Measurements from ENCODE around the gene C2orf92. TPM values are rescaled to one million over a fixed set of nuclear protein-coding genes. Genes with fewer than 3 reads are reported as not detected.
A peak's percentile ranks its signal among the peaks of the same experiment; 100 is the strongest.

Gene C2orf92
- total RNA-seq, 2 experiments from 2014 or later = 7.3 to 8.4 TPM

DNA sequence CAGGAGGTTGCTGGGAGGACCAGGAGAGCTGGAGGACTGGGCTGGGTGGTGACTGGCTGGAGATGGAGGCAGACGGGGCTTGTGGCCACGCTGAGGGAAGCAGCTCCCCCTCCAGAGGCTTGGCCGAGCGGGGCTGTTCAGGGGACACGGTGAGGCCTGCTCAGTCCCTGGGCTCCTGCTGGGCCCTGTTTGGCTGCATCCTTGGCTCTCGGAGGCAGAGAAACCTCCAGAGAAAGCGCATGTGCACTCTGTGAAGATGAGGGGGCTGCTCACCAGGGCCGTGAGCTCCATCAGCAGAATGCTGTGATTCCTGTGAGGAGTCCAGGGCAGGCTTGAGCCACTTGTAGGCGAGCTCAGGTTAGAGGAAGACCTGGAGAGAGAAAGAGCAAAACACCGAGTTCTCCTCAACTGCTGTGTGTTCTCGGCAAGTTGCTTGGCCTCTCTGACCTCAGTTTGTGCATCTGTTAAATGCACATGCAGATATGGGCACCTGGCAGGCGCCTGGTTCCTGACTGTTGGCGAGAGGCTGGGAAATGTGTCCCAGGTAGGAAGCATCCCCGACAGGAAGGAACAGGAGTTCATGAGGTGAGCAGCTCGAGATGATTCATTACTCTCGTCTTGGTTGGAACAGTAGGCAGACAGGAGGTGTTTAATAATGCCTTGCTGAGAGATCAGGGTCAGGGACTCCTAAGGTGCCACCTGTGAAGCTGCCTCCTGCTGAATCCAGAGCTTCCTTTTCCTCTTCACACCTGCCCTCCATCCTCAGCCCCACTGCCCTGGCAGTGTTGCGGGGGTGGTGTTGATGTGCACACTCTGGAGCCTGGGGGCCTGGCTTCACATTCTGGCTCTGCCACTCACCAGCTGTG lies 44.8 kb downstream of the C2orf92 start:
- Mint-ChIP-seq H3K4me1 (peaks cover 78% of the 10 kb centered on the region), H3K27me3 (no peaks in the 10 kb centered on the region), H3K27ac (peak overlapping the region; percentile 100), H3K4me3 (peak overlapping the region; percentile 83), H3K9me3 (ENCODE audit: low read depth) (no peaks in the 10 kb centered on the region), H3K36me3 (peaks cover 45% of the 10 kb centered on the region)
- DNase-seq = peak; percentile 58
- CTCF ChIA-PET = interaction anchor here (0.8 to 24.7 kb wide), 11 partner anchors 9 to 124 kb away, joined by 3 to 621 read pairs (median 8); partner anchors contain the start of genes ACTR1B, ANKRD36B and COX5B
- no peak for ATAC-seq

DNA sequence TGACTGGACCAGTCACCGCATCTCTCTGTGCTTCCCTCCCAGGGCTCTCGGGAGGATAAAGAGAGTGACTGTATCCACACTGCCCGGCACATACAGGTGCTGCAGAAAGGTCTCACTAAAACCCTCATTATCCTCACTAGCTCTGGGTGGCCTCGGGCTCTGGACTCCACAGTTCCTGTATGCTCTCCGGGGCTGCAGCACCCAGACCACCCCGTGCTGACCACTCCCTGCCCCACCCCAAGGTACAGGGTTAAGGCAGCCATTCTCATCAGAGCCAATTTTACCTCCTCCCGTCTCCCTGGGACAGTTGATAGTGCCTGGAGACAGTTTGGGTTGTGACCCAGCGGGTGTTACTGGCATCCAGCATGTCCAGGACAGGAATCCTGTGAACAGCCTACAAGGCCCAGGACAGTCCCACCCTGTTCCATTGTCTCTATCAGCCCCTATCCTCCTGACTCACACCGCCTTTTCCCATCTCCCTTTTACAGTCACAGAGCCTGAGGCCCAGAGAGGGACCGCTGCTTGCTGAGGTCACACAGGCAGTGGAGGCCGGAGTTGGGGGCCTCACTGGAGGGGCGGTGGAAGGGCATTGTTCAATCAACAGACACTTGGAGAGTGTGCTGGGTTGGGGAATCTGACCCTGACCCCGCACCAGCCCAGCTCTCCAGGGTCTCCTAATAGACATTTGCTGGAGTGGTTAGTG lies 45.6 kb downstream of the C2orf92 start:
- Mint-ChIP-seq H3K27me3 (no peaks in the 10 kb centered on the region), H3K4me1 (peaks cover 80% of the 10 kb centered on the region), H3K36me3 (peaks cover 50% of the 10 kb centered on the region), H3K9me3 (ENCODE audit: low read depth) (no peaks in the 10 kb centered on the region), H3K27ac (peak overlapping the region; percentile 100), H3K4me3 (peak overlapping the region; percentile 83)
- ATAC-seq (no peak), DNase-seq (no peak)
- CTCF ChIA-PET = interaction anchor here (2.0 to 24.7 kb wide), 6 partner anchors 9 to 125 kb away, joined by 8 to 621 read pairs (median 26); partner anchors contain the start of gene ANKRD36B

DNA sequence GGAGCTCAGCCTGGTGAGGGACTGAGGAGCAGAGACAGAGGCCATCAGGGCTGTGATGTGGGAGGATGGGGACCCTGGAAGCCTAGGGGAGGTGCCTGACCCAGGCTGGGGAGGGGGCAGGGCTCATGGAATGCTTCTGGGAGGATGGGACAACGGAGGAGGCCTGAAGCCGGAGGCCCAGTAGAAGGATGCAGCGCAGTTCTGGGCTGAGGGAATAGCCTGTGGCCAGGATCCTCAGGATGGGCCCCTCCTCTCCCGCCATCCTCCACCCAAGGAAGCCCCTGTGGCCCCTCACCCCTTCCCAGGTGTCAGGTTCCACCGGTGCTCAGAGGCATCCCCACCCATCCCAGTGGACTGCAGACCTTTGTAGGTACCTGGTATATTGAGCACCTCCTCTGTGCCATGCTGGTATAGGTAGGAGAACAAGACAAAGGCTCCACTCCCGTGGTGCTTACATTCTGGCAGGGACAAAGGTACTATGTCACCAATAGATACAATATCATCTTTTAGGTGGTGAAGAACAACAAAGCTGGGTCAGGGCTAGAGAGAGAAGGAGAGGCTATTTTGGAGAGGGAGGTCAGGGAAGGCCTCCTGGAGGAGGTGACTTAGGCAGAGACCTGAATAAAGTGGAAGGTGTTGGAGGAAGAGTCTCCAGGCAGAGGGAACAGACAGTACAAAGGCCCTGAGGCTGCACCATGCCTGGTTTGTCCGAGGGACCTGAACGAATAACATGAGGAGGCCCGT lies 46.6 kb downstream of the C2orf92 start:
- peak; percentile 39 for DNase-seq
- H3K27ac Mint-ChIP-seq = peak overlapping the region; percentile 100
- no peaks in the 10 kb centered on the region for H3K9me3 Mint-ChIP-seq (ENCODE audit: low read depth)
- CTCF ChIA-PET = interaction anchor here (2.1 to 24.7 kb wide), 4 partner anchors 11 to 30 kb away, joined by 12 to 621 read pairs (median 112); no protein-coding TSS in a partner anchor
- no peak for ATAC-seq
- peaks cover 82% of the 10 kb centered on the region for H3K4me1 Mint-ChIP-seq
- no peaks in the 10 kb centered on the region for H3K27me3 Mint-ChIP-seq
- H3K36me3 Mint-ChIP-seq = peaks cover 57% of the 10 kb centered on the region
- H3K4me3 Mint-ChIP-seq = peak overlapping the region; percentile 83

DNA sequence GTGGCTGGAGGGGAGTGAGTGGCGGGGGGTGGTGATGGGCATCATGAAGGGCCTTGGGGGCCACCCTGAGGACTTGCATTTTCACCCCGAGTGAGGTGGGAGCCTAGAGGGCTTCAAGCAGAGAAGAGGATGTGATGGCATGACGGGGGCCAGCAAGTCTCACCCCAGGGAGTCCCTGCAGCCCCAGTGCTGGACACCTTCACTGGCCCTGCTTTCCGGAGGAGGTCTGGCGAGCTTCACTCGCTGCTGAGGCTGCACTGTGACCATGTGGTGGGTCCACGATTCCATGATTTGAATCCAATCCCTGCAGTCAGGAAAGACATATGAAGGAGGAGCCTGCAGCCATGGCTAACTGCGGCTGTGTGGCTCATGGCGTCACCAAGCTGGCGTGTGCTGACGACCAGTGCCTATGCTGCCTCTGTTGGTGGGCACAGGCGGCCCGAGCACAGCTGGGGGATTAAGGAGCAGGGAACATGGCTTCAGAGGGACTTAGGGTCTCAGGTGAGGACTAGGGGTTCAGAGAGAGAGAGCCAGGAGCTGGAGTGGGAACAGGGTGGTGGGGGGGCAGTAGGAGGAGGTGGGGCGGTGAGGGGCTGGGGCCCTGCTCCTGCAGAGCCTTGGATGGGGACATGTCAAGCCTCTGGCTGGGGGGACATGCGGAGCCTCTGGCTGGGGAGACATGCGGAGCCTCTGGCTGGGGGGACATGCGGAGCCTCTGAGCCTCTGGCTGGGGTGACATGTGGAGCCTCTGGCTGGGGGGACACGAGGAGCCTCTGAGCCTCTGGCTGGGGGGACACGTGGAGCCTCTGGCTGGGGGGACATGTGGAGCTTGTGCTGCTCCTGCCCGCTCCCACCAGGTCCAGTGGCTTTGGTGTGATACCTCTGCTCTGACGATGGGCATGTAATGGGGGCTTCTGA lies 47.4 kb downstream of the C2orf92 start:
- Mint-ChIP-seq H3K4me1 (peaks cover 78% of the 10 kb centered on the region), H3K4me3 (peak overlapping the region; percentile 83), H3K9me3 (ENCODE audit: low read depth) (no peaks in the 10 kb centered on the region), H3K27ac (peak overlapping the region; percentile 100), H3K27me3 (no peaks in the 10 kb centered on the region), H3K36me3 (peaks cover 60% of the 10 kb centered on the region)
- CTCF ChIA-PET = interaction anchor here (3.1 to 24.7 kb wide), 3 partner anchors 11 to 29 kb away, joined by 13 to 621 read pairs (median 211); no protein-coding TSS in a partner anchor
- DNase-seq (peak; percentile 55), ATAC-seq (no peak)

DNA sequence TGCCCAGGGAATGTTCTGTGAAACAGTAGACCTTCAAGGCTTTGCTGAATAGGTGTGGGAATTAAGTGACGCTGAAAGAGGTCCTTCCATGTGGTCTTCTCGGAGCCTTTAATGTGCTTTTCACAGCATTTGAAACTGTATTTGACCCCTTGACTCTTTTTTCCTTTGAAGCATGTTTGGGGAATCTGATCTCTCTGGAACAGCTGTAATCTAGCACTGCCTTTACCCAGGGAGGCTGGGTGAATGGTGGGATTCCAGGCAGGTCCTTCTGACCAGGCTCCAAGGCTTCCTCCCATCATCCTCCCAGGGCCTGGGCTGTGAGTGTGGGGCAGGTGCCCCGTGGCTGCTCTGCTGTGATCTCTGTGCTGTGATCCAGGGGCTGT lies 48.1 kb downstream of the C2orf92 start:
- Mint-ChIP-seq H3K4me1 (peaks cover 76% of the 10 kb centered on the region), H3K27ac (peak overlapping the region; percentile 100), H3K4me3 (peak overlapping the region; percentile 83), H3K36me3 (peaks cover 65% of the 10 kb centered on the region), H3K9me3 (ENCODE audit: low read depth) (no peaks in the 10 kb centered on the region), H3K27me3 (no peaks in the 10 kb centered on the region)
- ATAC-seq (no peak), DNase-seq (no peak)
- CTCF ChIA-PET = interaction anchor here (1.1 to 24.7 kb wide), 7 partner anchors 9 to 127 kb away, joined by 3 to 621 read pairs (median 5); no protein-coding TSS in a partner anchor

DNA sequence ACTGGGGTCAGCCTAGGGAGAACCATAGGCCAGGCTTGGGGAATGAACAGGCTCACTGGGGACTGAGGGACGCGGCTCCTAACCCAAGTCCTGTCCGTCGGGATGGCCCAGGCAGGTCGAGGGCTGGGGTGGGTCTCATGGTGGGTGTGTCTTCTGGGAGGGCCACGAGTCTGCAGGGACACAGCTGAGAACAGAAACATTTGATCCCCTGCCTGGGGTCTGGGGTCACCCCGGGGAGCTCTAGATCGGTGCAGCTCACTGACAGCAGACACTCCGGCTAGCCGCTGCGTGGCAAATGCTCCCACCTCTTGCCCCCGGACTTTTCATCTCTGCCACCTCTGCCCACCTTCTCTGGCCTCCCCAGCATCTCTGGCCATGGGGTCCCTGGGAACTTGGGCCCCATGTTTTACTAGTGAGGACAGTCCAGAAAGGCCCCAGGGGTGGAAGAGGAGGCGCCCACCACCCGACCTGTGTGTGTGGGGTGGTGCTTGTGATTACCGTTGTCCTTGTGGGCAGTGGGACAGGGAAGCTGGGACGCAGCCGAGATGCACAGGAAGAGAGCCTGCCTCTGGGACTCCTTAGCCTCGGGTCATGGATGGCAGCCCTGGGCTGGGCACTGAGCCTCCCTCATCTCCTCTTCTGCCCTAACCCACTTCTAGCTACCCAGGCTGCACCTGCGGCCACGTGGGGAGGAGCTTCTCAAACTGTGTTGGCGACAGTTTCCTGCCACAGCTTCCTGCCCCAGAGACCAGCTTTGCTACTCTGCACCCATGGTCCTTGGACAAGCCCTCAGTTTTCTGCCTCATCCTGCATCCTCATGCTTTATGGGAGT lies 48.8 kb downstream of the C2orf92 start:
- Mint-ChIP-seq H3K27ac (peak overlapping the region; percentile 100), H3K4me1 (peaks cover 75% of the 10 kb centered on the region), H3K9me3 (ENCODE audit: low read depth) (no peaks in the 10 kb centered on the region), H3K27me3 (no peaks in the 10 kb centered on the region), H3K36me3 (peaks cover 71% of the 10 kb centered on the region), H3K4me3 (peak overlapping the region; percentile 83)
- CTCF ChIA-PET = interaction anchor here (1.1 to 24.7 kb wide), 9 partner anchors 9 to 128 kb away, joined by 3 to 621 read pairs (median 6); no protein-coding TSS in a partner anchor
- ATAC-seq = peak; percentile 76
- DNase-seq = peak; percentile 94

DNA sequence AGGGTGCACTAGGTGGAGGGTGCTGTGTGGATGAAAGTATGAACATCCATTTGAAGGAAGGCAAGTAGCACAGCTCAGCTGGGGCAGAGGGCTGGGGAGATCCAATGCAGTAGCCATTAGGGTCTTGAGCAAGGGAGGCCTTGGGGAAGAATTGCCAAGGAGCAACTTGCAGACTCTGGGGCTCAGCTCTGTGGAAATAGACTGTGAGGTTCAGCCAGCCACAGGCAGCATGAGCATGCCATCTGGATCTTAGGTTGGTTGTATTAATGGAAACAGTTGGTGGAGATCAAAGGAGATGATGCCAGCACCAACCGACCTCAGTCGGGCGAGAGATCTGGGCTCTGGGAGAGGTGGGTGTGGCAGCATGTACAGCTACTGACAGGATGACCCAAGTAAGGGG lies 49.4 kb downstream of the C2orf92 start:
- Mint-ChIP-seq H3K4me1 (peaks cover 72% of the 10 kb centered on the region), H3K27ac (peak overlapping the region; percentile 100), H3K36me3 (peaks cover 71% of the 10 kb centered on the region), H3K4me3 (peak overlapping the region; percentile 83), H3K27me3 (no peaks in the 10 kb centered on the region), H3K9me3 (ENCODE audit: low read depth) (no peaks in the 10 kb centered on the region)
- CTCF ChIA-PET = interaction anchor here (1.2 to 24.7 kb wide), 7 partner anchors 9 to 128 kb away, joined by 3 to 621 read pairs (median 13); no protein-coding TSS in a partner anchor
- DNase-seq = no peak
- peak; percentile 12 for ATAC-seq

DNA sequence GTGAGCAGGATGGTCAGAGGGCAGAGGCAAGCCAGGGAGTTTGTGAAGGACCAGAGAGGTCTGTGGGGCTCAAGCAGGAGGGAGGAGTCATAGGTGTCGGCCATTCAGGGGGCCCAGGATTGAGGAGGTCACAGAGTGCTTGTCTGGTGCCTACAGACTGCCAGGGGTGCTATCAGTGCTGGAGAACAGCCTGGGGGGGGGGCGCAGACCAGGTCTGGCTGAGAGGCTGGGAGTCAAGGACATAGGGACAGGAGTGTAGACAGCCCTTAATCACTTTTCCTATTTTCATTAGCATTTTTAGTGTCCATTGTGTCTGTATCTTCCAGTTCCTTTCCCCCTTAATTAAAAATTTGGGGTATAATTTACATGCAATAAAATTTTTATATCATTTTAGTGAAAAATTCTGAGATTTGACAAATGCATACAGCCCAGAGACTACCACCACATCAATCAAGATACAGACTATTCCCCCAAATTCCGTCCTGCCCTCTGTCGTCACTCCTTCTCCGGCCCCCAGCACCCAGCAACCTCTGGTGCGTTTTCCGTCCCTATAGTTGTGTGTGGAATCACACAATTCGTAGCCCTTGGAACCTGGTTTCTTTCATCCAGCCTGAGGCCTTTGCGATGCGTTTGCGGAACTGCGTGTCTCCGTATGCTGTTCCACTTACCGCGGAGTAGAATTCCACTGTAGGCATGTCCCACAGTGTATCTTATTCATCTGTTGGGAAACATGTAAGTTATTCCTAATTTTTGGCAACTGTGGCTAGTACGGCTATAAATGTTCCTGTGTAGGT lies 50.0 kb downstream of the C2orf92 start:
- Mint-ChIP-seq H3K27ac (peak overlapping the region; percentile 100), H3K27me3 (no peaks in the 10 kb centered on the region), H3K9me3 (ENCODE audit: low read depth) (no peaks in the 10 kb centered on the region), H3K36me3 (peaks cover 71% of the 10 kb centered on the region), H3K4me1 (peaks cover 75% of the 10 kb centered on the region), H3K4me3 (peak overlapping the region; percentile 83)
- DNase-seq (no peak), ATAC-seq (no peak)
- CTCF ChIA-PET = interaction anchor here (1.2 to 24.7 kb wide), 4 partner anchors 10 to 26 kb away, joined by 6 to 621 read pairs (median 114); no protein-coding TSS in a partner anchor

DNA sequence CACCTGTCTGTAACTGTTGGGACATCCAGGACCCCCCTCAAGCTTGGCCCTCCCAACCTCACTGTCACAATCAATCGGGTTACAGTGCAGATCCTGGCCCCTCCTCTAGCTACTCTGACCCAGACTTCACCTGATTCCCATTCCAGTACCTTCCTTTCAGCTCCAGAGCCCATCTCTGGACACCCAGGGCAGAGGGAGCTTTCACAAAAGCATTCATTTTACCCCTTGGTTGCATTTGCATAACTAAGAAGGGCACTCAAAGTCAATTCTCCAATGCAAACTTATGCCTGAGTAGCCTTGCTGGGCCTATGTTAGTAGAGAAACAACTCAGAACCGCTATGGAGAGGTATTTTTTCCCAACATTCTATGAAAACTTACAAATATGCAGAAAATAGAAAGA lies 51.2 kb downstream of the C2orf92 start:
- CTCF ChIA-PET = no interaction called here
- DNase-seq (no peak), ATAC-seq (no peak)
- H3K4me3 Mint-ChIP-seq = no peak overlapping the region
- peak overlapping the region; percentile 72 for H3K27ac Mint-ChIP-seq
- H3K27me3 Mint-ChIP-seq = no peaks in the 10 kb centered on the region
- H3K4me1 Mint-ChIP-seq = peaks cover 75% of the 10 kb centered on the region
- no peaks in the 10 kb centered on the region for H3K9me3 Mint-ChIP-seq (ENCODE audit: low read depth)
- H3K36me3 Mint-ChIP-seq = peaks cover 70% of the 10 kb centered on the region

DNA sequence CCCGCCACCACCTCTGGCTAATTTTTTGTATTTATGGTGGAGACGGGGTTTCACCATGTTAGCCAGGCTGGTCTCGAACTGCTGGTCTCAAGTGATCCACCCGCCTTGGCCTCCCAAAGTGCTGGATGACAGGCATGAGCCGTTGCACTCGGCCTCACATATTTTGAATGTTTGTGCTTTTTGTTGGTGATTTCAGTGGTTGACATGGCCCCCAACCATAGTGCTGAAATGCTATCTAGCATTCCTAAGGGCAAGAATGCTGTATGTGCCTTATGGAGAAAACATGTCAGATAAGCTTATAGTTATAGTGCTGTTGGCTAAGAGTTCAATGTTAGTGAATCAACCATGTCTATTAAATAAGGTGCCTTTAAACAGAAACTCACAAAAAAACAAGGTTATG lies 52.7 kb downstream of the C2orf92 start:
- DNase-seq (no peak), ATAC-seq (no peak)
- peaks cover 5% of the 10 kb centered on the region for H3K9me3 Mint-ChIP-seq (ENCODE audit: low read depth)
- H3K4me1 Mint-ChIP-seq = peaks cover 75% of the 10 kb centered on the region
- no peak overlapping the region for H3K4me3 Mint-ChIP-seq
- H3K27ac Mint-ChIP-seq = peak overlapping the region; percentile 29
- H3K27me3 Mint-ChIP-seq = no peaks in the 10 kb centered on the region
- H3K36me3 Mint-ChIP-seq = peaks cover 75% of the 10 kb centered on the region
- CTCF ChIA-PET = interaction anchor here (1.3 to 1.5 kb wide), 2 partner anchors 15 to 26 kb away, joined by 3 to 4 read pairs; no protein-coding TSS in a partner anchor
